Trophoblast cell (in vitro differentiated cells and primary cell): ENCODE data around the gene FAM131C.
A peak's percentile ranks its signal among the peaks of the same experiment; 100 is the strongest.
"Not testable (repeated sequence)": the region's sequence is repeated elsewhere in the genome, so short reads cannot be mapped to it uniquely, and the experiment has no call there.

Experiments used
- DNase-seq, 2 donors: peaks; one replicate each; pipeline ENCODE4 v3.0.0-alpha.2; 2016
- H2AFZ ChIP-seq: 2 replicates; pipeline ENCODE4 v1.6.1; 2013; ENCODE audit warnings: low read length, moderate library complexity, mild to moderate bottlenecking; ENCODE audit not compliant: insufficient read depth, poor library complexity
- H2AK5ac ChIP-seq: 2 replicates; pipeline ENCODE4 v1.6.1; 2013; ENCODE audit warnings: mild to moderate bottlenecking, low read length
- H2BK120ac ChIP-seq: 2 replicates; pipeline ENCODE4 v1.6.1; 2013; ENCODE audit warnings: low read length, mild to moderate bottlenecking, moderate library complexity; ENCODE audit not compliant: insufficient read depth, poor library complexity
- H2BK12ac ChIP-seq: 2 replicates; pipeline ENCODE4 v1.6.1; 2013; ENCODE audit warnings: mild to moderate bottlenecking, low read length, moderate library complexity
- H2BK5ac ChIP-seq: 2 replicates; pipeline ENCODE4 v1.6.1; 2013; ENCODE audit warnings: low read length, low read depth, moderate library complexity, mild to moderate bottlenecking; ENCODE audit not compliant: poor library complexity
- H3K14ac ChIP-seq: 2 replicates; pipeline ENCODE4 v1.6.1; 2013; ENCODE audit warnings: mild to moderate bottlenecking, low read length
- H3K18ac ChIP-seq: 2 replicates; pipeline ENCODE4 v1.6.1; 2013; ENCODE audit warnings: mild to moderate bottlenecking, low read length
- H3K23ac ChIP-seq: 2 replicates; pipeline ENCODE4 v1.6.1; 2013; ENCODE audit warnings: low read length
- H3K27ac ChIP-seq: 2 replicates; pipeline ENCODE4 v1.5.1; 2013; ENCODE audit warnings: low read depth, mild to moderate bottlenecking, inconsistent platforms, low read length, moderate library complexity
- H3K27me3 ChIP-seq: 2 replicates; pipeline ENCODE4 v1.6.1; 2013; ENCODE audit warnings: inconsistent platforms, mild to moderate bottlenecking, low read length, moderate library complexity; ENCODE audit not compliant: insufficient read depth
- H3K36me3 ChIP-seq, 2 experiments: 1 replicate in 1 of 2; 2 replicates in 1 of 2; pipeline ENCODE4 v1.6.1; 2013; ENCODE audit warnings: low read length in 2 of 2, mild to moderate bottlenecking in 2 of 2, moderate library complexity in 1 of 2; ENCODE audit not compliant: insufficient read depth in 2 of 2, control insufficient read depth in 1 of 2
- H3K4ac ChIP-seq: 2 replicates; pipeline ENCODE4 v1.6.1; 2013; ENCODE audit warnings: low read depth, mild to moderate bottlenecking, low read length, moderate library complexity
- H3K4me1 ChIP-seq, 2 experiments: 1 replicate in 1 of 2; 2 replicates in 1 of 2; pipeline ENCODE4 v1.6.1; 2013; ENCODE audit warnings: low read length in 2 of 2, mild to moderate bottlenecking in 2 of 2, moderate library complexity in 1 of 2; ENCODE audit not compliant: insufficient read depth in 2 of 2, control insufficient read depth in 1 of 2
- H3K4me2 ChIP-seq: 2 replicates; pipeline ENCODE4 v1.6.1; 2013; ENCODE audit warnings: inconsistent platforms, mild to moderate bottlenecking, low read length, moderate library complexity
- H3K4me3 ChIP-seq: 2 replicates; pipeline ENCODE4 v1.5.1; 2013; ENCODE audit warnings: mild to moderate bottlenecking, low read depth, low read length, inconsistent platforms
- H3K79me1 ChIP-seq: one replicate; pipeline ENCODE4 v1.6.1; 2013; ENCODE audit warnings: low read length
- H3K79me2 ChIP-seq: 2 replicates; pipeline ENCODE4 v1.6.1; 2013; ENCODE audit warnings: low read length, mild to moderate bottlenecking; ENCODE audit not compliant: control insufficient read depth, insufficient read depth, poor library complexity
- H3K9ac ChIP-seq: 2 replicates; pipeline ENCODE4 v1.6.1; 2013; ENCODE audit warnings: mild to moderate bottlenecking, low read length
- H3K9me3 ChIP-seq: 2 replicates; pipeline ENCODE4 v1.6.1; 2013; ENCODE audit warnings: low read depth, mild to moderate bottlenecking, control low read depth, inconsistent platforms, low read length; ENCODE audit not compliant: insufficient read depth
- H4K12ac ChIP-seq: 2 replicates; pipeline ENCODE4 v1.6.1; 2013; ENCODE audit warnings: low read depth, mild to moderate bottlenecking, low read length, moderate library complexity
- H4K8ac ChIP-seq: 2 replicates; pipeline ENCODE4 v1.6.1; 2013; ENCODE audit warnings: low read depth, mild to moderate bottlenecking, low read length, moderate library complexity
- H4K91ac ChIP-seq: one replicate; pipeline ENCODE4 v1.6.1; 2013; ENCODE audit warnings: low read depth, mild to moderate bottlenecking, low read length, moderate library complexity
- WGBS: extraction: QIAGEN DNeasy Blood & Tissue Kit; methylation state at CpG from one replicate; pipeline ENCODE4 v1.1.7; 2013; ENCODE audit warnings: missing lambda C conversion rate; ENCODE audit not compliant: insufficient read length, insufficient coverage; ENCODE audit errors: extremely low coverage; 5-methylcytosine and 5-hydroxymethylcytosine counted together

FAM131C gene

DNA sequence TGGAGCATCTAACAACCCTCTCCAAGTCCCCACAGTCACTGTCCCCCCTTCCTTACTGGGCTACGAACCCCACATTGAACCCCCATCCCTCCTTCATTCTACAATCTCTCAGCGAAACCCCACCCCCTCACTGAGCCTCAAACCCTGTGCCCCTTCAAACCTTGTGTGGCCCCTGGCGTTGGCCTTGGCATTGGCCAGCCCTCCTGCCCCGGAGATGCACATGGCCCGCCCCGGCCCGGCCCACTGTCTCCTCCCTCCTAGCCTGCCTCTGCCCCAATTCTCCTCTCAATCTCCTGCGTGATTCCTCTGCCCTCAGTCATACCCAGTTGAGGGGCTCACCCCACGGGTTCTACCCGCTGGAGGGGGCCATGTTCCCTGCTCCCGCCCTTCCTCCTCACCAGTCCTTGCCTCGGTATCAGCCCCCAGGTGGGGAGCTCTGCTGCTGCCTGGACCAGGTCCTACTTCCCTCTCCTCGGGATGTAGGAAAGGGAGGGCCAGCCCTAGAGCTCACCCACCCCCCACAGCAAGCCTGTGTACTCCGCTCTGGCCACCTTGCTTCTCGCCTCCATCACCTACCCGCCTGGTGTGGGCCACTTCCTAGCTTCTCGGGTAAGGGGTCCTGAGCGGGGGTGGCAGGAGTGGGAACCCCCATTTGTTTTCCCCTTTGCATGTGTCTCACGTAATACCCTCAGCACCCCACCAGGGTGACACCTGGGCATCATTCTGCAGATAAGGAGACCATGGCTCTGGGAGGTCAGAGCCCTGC is 45.0 kb downstream of the FAM131C start:
- Histone ChIP-seq H2BK120ac (no peak overlapping the region), H3K9me3 (no peaks in the 10 kb centered on the region), H2BK12ac (no peak overlapping the region), H3K18ac (no peak overlapping the region), H2AK5ac (no peak overlapping the region), H4K12ac (no peak overlapping the region), H3K79me1 (no peaks in the 10 kb centered on the region), H3K23ac (no peak overlapping the region), H3K27me3 (no peaks in the 10 kb centered on the region), H2BK5ac (no peak overlapping the region), H2AFZ (no peak overlapping the region), H4K91ac (no peak overlapping the region), H3K36me3 (no peaks in the 10 kb centered on the region), H3K4ac (no peak overlapping the region), H4K8ac (no peak overlapping the region), H3K4me1 (peaks cover 2 to 5% of the 10 kb centered on the region in 2 experiments), H3K14ac (no peak overlapping the region), H3K79me2 (no peaks in the 10 kb centered on the region), H3K27ac (no peak overlapping the region), H3K4me2 (no peak overlapping the region), H3K9ac (no peak overlapping the region), H3K4me3 (no peak overlapping the region)
- no CpG with 5 or more reads among the region's 19 CpGs for WGBS
- DNase-seq: no peak

DNA sequence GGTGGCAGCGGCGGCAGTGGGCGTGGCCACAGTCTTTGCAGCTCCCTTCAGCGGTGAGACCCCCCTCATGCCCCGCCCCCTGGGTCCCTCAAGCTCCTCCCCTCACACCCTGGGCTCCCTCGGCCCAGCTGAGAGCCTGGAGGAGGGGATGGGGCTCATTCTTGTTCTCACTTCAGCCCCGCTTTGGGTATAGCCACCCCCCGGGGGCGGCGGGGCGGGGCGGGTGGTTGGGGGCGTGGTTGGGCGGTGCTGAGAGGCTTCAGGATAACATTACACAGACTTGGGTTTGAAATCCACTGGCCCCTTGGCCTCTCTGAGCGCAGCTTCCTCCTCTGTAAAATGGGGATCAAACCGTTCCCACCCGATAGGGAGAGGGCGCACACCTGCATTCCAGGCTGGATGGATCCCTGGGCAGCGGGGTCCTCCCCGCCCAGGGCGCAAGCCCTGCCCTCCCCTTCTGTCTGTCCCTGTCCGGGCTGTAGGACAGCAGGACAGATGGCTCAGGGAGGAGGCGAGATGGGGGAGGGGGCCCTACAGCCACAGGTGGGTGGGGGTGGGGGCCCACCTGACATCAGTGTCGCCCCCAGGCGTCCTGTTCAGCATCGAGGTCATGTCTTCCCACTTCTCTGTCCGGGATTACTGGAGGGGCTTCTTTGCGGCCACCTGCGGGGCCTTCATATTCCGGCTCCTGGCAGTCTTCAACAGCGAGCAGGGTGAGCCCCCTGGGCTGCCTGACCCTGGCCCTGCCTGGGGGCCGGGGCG is 46.5 kb downstream of the FAM131C start:
- Histone ChIP-seq H4K8ac (no peak overlapping the region), H2BK12ac (no peak overlapping the region), H2BK5ac (no peak overlapping the region), H3K79me1 (no peaks in the 10 kb centered on the region), H3K4me3 (no peak overlapping the region), H4K12ac (no peak overlapping the region), H2AK5ac (no peak overlapping the region), H3K9ac (peak overlapping the region; percentile 63), H3K36me3 (no peaks in the 10 kb centered on the region), H3K23ac (no peak overlapping the region), H3K4ac (no peak overlapping the region), H3K14ac (no peak overlapping the region), H3K18ac (no peak overlapping the region), H3K27me3 (no peaks in the 10 kb centered on the region), H3K4me1 (peaks cover 2 to 5% of the 10 kb centered on the region in 2 experiments), H3K4me2 (peak overlapping the region; percentile 64), H3K9me3 (peaks cover 2% of the 10 kb centered on the region), H2BK120ac (no peak overlapping the region), H3K79me2 (no peaks in the 10 kb centered on the region), H2AFZ (no peak overlapping the region), H4K91ac (no peak overlapping the region), H3K27ac (no peak overlapping the region)
- no CpG with 5 or more reads among the region's 33 CpGs for WGBS
- no peak for DNase-seq

DNA sequence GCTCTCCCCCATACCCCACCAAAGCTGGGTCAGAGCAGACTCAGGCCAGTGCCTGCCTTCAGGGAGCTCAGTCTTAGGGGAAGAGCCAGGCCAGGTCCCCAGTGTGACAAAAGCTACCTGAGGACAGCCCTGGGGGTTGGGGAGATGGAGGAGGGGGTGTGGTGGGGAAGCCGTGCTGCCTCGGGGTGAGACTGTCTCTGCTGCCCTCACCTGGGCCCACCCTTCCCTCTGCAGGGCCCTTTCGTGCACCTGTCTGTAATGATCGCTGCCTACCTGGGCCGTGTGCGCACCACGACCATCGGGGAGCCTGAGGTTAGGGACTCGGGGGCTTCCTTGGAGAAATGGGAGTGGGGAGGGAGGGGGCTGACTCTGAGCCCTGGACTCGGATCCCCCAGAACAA is 47.1 kb downstream of the FAM131C start:
- not testable (repeated sequence) for H3K9ac ChIP-seq, H3K4me3 ChIP-seq, H3K9me3 ChIP-seq, H3K4me2 ChIP-seq, H3K4ac ChIP-seq, H4K12ac ChIP-seq, H3K36me3 ChIP-seq, H2BK5ac ChIP-seq, H3K27me3 ChIP-seq, H3K79me2 ChIP-seq, H2AFZ ChIP-seq, H3K23ac ChIP-seq, H2BK120ac ChIP-seq, H3K18ac ChIP-seq, H4K8ac ChIP-seq, H4K91ac ChIP-seq, H3K79me1 ChIP-seq, H3K14ac ChIP-seq, H2BK12ac ChIP-seq, H3K4me1 ChIP-seq, DNase-seq, H3K27ac ChIP-seq, H2AK5ac ChIP-seq
- WGBS: no CpG with 5 or more reads among the region's 10 CpGs

DNA sequence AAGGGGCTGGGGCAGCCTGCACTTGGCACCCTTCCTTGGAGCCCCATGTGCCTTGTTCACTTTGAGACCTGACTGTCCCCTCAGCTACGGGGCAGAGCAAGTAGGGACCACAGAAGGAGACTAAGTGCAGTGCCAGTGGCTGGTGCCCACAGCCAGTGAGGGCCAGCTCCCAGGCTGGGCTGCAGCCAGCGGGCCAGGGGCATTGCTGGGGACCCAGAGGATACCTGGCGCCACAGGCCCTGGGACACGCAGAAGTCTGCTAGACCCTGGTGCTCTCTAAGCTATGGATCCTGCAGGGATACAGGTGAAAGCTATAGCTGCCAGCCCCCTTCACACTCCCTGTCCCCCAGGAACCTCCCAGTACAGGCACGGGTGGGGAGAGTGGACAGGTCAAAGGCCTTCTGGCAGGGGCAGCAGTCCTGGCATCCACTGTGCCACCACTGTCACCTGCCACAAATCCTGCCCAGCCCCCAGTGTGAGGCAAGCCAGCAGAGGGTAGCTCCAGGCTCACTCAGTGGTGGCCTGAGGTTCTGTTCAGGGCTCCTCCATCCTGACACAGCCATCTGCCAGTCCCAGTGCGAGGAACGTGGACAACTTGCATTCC is 50.3 kb downstream of the FAM131C start:
- Histone ChIP-seq H4K91ac (no peak overlapping the region), H4K8ac (no peak overlapping the region), H2BK120ac (no peak overlapping the region), H3K4ac (no peak overlapping the region), H2BK12ac (no peak overlapping the region), H3K79me1 (peaks cover 11% of the 10 kb centered on the region), H3K14ac (no peak overlapping the region), H3K27ac (no peak overlapping the region), H3K9ac (no peak overlapping the region), H3K23ac (no peak overlapping the region), H2AK5ac (no peak overlapping the region), H3K4me3 (no peak overlapping the region), H3K36me3 (no peaks in the 10 kb centered on the region), H2BK5ac (no peak overlapping the region), H3K18ac (no peak overlapping the region), H4K12ac (no peak overlapping the region), H3K4me1 (peaks cover 21 to 27% of the 10 kb centered on the region in 2 experiments), H3K79me2 (no peaks in the 10 kb centered on the region), H2AFZ (no peak overlapping the region), H3K27me3 (no peaks in the 10 kb centered on the region), H3K4me2 (no peak overlapping the region), H3K9me3 (peaks cover 2% of the 10 kb centered on the region)
- WGBS: no CpG with 5 or more reads among the region's 7 CpGs
- DNase-seq: no peak
